GM12873 (cell line): ENCODE data around the gene MS4A7.
A peak's percentile ranks its signal among the peaks of the same experiment; 100 is the strongest.

Source experiments
- CTCF ChIP-seq: IDR thresholded peaks from 2 replicates; pipeline ENCODE4 v1.5.1; 2012; ENCODE audit warnings: low read depth, mild to moderate bottlenecking, moderate library complexity, low read length, control low read depth; ENCODE audit not compliant: insufficient read depth; ENCODE audit errors: missing control alignments

Gene MS4A7

GRCh38 chr11:60363542-60364470 is 14.5 kb upstream of the MS4A7 start:
- peak; percentile 66 for TF ChIP-seq CTCF

DNA sequence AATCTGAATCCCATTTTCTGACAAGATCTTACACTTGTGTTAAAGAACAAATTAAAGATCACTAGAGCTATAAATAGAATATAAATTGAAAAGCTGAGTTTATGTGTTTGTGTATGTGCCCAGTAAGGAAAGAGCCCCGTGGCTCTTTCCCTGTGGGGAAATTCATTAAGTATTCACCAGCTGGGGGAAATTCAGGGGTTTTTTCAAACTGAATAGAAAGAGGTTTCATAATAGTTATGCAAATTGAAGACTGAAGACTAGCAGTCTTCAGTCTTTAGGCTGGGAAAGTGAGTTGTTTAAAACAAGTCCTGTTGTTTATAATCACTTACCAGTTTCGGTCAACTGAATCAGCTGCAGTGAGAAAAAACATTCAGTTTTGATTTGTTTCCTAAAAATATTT is 11.3 kb upstream of the MS4A7 start:
- no peak for TF ChIP-seq CTCF

- no peak for TF ChIP-seq CTCF
These were observed 10.4 kb upstream of the MS4A7 start for GRCh38 chr11:60367896-60368295.

DNA sequence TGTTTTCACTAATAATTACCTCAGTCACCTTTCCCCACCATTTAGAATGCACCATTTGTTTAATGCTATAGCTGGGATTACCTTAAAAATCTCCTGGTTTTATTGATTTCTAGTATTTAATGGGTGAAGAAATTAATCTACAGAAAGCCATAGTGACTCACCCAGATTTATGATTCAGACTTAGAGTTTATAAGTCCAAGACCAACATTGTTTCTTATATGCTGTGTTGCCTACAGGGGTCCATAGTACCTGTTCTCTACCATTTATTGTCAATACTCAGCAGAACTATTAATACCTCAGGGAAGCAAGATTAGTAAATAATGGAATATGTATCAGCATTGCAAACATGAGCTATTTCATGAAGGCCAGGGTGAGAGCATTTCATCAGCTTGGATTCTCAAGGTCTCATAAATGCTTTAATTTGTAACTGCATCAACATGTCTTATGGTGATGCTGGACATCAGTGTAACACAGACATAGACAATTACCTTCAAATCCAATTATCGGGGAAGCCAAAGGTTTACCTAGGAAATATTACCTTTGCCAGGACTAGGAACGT is 8.0 kb upstream of the MS4A7 start:
- no peak for TF ChIP-seq CTCF

DNA sequence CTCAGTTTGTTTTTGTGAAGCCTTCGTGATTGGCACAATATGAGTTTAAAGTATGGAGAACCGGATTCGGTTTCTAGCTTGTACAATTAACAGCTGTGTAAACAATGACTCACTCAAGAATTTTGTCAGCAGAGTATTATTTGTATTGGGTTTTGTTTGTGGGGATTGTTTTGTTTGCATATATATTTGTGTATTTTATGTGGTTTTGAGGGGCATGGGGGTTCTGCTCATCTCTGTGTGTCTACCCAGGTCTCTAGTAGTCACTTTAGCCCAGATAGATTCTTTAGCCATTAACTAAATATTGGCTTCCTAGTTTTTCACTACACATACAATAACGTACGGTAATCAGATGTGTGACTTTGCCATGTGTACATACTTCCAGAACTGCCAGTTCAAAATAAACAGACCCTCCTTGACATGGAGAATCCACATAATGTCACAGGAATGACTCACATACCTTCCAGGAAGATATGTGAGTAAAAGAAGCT is 7.5 kb upstream of the MS4A7 start:
- no peak for TF ChIP-seq CTCF

- no peak for TF ChIP-seq CTCF
These were observed 6.9 kb upstream of the MS4A7 start for GRCh38 chr11:60371386-60371785.

- no peak for TF ChIP-seq CTCF
These were observed 6.5 kb upstream of the MS4A7 start for GRCh38 chr11:60371854-60372253.
